ENCODE measurements around the gene TMEM33.

TMEM33 gene, protein sequence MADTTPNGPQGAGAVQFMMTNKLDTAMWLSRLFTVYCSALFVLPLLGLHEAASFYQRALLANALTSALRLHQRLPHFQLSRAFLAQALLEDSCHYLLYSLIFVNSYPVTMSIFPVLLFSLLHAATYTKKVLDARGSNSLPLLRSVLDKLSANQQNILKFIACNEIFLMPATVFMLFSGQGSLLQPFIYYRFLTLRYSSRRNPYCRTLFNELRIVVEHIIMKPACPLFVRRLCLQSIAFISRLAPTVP

DNA sequence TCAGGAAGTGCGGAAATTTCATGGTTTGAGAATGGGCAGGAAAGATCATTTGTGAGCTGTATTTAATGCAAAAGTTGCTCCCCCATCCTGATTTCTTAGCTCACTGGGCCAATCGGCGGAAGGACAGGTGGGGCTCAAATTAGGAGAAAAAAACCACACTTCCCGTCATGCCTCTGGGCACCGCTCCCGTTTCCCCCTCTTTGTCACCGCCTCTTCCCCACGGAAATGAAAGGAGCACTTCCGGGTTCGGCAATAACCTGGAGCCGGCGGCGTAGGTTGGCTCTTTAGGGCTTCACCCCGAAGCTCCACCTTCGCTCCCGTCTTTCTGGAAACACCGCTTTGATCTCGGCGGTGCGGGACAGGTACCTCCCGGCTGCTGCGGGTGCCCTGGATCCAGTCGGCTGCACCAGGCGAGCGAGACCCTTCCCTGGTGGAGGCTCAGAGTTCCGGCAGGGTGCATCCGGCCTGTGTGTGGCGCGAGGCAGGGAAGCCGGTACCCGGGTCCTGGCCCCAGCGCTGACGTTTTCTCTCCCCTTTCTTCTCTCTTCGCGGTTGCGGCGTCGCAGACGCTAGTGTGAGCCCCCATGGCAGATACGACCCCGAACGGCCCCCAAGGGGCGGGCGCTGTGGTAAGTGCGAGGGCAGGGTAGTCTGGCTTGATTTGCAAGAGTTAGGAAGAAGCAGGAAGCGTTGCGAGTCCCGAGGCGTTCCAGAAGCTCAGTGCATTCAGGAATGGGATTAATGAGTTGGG, at the start of gene TMEM33:
TMEM33 (plus strand) TSS at position 529 of the 751 bp plus-strand sequence; CDS start at position 585, 56 bp downstream.
- Histone ChIP-seq H3K27me3 (ENCODE audit: insufficient read depth, insufficient read length) (no peaks in the 10 kb centered on the region), H3K9ac (ENCODE audit: insufficient read length, low read depth) (peak within 1 kb of the TSS; percentile 95), H3K4me3 (ENCODE audit: insufficient read length, low read depth) (peak within 1 kb of the TSS; percentile 92), H3K9me3 (ENCODE audit: insufficient read depth, low read length) (no peaks in the 10 kb centered on the region), H3K4me1 (ENCODE audit: insufficient read depth, insufficient read length) (no peaks in the 10 kb centered on the region), H3K36me3 (ENCODE audit: insufficient read depth, insufficient read length, low read length) (peaks cover 27% of the 10 kb centered on the region)
- no peak for TF ChIP-seq YY1 (IDR thresholded peaks at IDR 0.05; ENCODE audit: insufficient read depth, insufficient read length)
- TF ChIP-seq SUZ12 (IDR thresholded peaks at IDR 0.05; ENCODE audit: extremely low read depth, insufficient read depth, insufficient read length), result no peak
- no peak for TF ChIP-seq ZNF274 (IDR thresholded peaks at IDR 0.05; ENCODE audit: low read depth, low read length)
- DNase-seq (ENCODE audit: low read depth, low spot score), result peak; percentile 70

DNA sequence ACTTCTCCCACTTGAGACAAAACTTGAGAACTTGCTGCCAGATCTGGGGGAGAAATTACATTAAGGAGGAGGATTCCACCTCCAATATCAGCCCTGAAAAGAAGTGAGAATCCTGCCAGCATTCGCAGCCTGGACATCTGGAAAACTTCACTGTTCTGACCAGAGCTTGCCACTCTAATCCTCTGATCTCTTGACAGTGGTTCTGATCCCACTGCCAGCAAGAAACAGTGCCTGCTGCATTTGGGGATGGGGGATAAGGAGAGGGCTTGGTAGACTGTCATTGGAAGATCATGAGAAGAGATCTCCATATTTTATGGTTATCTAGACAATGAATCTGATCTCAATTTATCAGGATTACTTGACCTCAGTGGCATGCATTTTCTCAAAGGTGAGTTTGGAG, 49.8 kb upstream of the TMEM33 start:
- Histone ChIP-seq H3K4me3 (ENCODE audit: insufficient read length, low read depth) (no peak overlapping the region), H3K27me3 (ENCODE audit: insufficient read depth, insufficient read length) (peaks cover 45% of the 10 kb centered on the region), H3K4me1 (ENCODE audit: insufficient read depth, insufficient read length) (peaks cover 1% of the 10 kb centered on the region), H3K9ac (ENCODE audit: insufficient read length, low read depth) (no peak overlapping the region), H3K9me3 (ENCODE audit: insufficient read depth, low read length) (no peaks in the 10 kb centered on the region), H3K36me3 (ENCODE audit: insufficient read depth, insufficient read length, low read length) (no peaks in the 10 kb centered on the region)
- DNase-seq (ENCODE audit: low read depth, low spot score), result no peak
- TF ChIP-seq SUZ12 (IDR thresholded peaks at IDR 0.05; ENCODE audit: extremely low read depth, insufficient read depth, insufficient read length) (no peak), ZNF274 (IDR thresholded peaks at IDR 0.05; ENCODE audit: low read depth, low read length) (no peak), YY1 (IDR thresholded peaks at IDR 0.05; ENCODE audit: insufficient read depth, insufficient read length) (no peak)

DNA sequence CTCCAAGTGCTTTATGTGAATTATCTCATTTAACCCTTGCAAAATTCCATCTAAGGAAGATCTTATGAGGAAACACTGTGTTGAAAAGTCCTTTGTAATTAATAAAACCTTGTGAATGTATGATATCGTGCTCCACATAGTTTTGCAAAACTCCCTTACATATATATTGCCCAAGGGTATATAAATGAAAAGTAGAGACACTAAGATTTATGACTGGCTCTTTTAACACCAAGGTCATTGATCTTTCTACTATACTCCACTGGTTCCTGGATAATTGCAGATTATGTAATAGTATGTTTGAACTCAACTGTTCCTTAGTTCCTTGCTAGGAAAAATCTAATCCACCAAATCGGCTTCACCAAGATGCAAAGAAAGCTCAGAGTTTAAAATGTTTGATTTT, 48.0 kb upstream of the TMEM33 start:
- no peak for DNase-seq (ENCODE audit: low read depth, low spot score)
- no peaks in the 10 kb centered on the region for H3K4me1 ChIP-seq (ENCODE audit: insufficient read depth, insufficient read length)
- H3K36me3 ChIP-seq (ENCODE audit: insufficient read depth, insufficient read length, low read length), result no peaks in the 10 kb centered on the region
- no peak overlapping the region for H3K4me3 ChIP-seq (ENCODE audit: insufficient read length, low read depth)
- TF ChIP-seq YY1 (IDR thresholded peaks at IDR 0.05; ENCODE audit: insufficient read depth, insufficient read length) (no peak), SUZ12 (IDR thresholded peaks at IDR 0.05; ENCODE audit: extremely low read depth, insufficient read depth, insufficient read length) (no peak)
- no peaks in the 10 kb centered on the region for H3K9me3 ChIP-seq (ENCODE audit: insufficient read depth, low read length)
- H3K9ac ChIP-seq (ENCODE audit: insufficient read length, low read depth), result no peak overlapping the region
- peaks cover 27% of the 10 kb centered on the region for H3K27me3 ChIP-seq (ENCODE audit: insufficient read depth, insufficient read length)

DNA sequence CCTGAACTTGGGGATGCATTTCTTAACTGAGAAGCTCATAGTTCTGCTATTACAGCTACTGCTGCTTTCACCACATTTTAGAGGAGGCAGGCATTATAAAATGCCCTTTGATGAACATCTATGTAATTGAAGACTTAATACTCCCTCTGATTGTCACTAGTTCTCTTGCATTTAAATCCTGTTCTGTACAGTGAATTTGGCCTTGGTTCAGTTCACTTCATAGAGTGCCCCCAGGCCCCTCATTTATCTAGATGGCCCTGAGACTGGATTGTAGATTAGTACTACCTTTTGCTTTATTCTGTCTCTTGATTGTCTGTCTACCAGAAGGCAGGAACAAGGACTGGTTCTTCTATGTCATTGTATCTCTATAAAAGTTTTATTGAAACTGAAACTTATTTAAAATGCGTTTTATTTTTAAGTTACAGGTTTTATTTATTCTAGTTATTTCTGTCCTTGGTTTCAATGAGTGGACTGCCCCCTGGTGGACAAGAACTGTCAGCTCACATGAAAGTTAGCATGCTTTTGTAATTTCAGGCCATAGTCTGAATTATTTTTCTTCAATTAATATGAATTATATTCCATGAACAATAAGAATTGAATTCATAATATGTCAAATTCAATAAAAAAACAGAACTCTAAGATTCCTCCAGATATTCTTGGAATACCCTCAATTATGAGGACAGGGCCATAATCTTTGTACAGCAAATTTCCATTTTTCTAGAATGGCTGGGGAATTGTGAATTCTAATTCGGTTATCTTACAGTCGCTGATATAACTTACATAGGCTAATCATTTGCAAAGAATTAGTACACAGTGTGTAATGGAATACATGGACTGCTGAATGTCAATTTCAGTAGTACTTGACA, 47.2 kb upstream of the TMEM33 start:
- Histone ChIP-seq H3K9ac (ENCODE audit: insufficient read length, low read depth) (no peak overlapping the region), H3K4me1 (ENCODE audit: insufficient read depth, insufficient read length) (no peaks in the 10 kb centered on the region), H3K9me3 (ENCODE audit: insufficient read depth, low read length) (no peaks in the 10 kb centered on the region), H3K4me3 (ENCODE audit: insufficient read length, low read depth) (no peak overlapping the region), H3K36me3 (ENCODE audit: insufficient read depth, insufficient read length, low read length) (no peaks in the 10 kb centered on the region), H3K27me3 (ENCODE audit: insufficient read depth, insufficient read length) (peaks cover 20% of the 10 kb centered on the region)
- TF ChIP-seq ZNF274 (IDR thresholded peaks at IDR 0.05; ENCODE audit: low read depth, low read length), result no peak
- TF ChIP-seq YY1 (IDR thresholded peaks at IDR 0.05; ENCODE audit: insufficient read depth, insufficient read length), result no peak
- TF ChIP-seq SUZ12 (IDR thresholded peaks at IDR 0.05; ENCODE audit: extremely low read depth, insufficient read depth, insufficient read length), result no peak
- no peak for DNase-seq (ENCODE audit: low read depth, low spot score)

DNA sequence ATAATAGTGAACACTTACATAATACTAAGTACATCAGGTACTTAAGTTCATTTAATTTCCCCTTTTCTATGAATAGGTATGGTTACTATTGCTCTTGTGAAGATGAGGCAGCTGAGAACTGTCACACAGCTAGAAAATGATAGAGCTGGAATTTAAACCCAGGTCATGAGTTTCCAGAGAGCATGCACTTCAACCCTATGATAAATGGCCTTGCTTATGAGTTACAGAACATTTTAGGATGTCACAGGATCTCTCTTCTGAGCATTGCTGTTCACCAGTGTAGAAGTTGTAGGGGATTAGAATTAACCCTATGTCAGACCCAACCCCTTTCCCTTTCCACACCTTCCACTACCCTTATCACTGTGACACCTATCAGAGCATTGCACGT, 46.5 kb upstream of the TMEM33 start:
- TF ChIP-seq YY1 (IDR thresholded peaks at IDR 0.05; ENCODE audit: insufficient read depth, insufficient read length) (no peak), SUZ12 (IDR thresholded peaks at IDR 0.05; ENCODE audit: extremely low read depth, insufficient read depth, insufficient read length) (no peak)
- DNase-seq (ENCODE audit: low read depth, low spot score), result no peak
- Histone ChIP-seq H3K9ac (ENCODE audit: insufficient read length, low read depth) (no peak overlapping the region), H3K36me3 (ENCODE audit: insufficient read depth, insufficient read length, low read length) (no peaks in the 10 kb centered on the region), H3K9me3 (ENCODE audit: insufficient read depth, low read length) (no peaks in the 10 kb centered on the region), H3K27me3 (ENCODE audit: insufficient read depth, insufficient read length) (peaks cover 13% of the 10 kb centered on the region), H3K4me3 (ENCODE audit: insufficient read length, low read depth) (no peak overlapping the region), H3K4me1 (ENCODE audit: insufficient read depth, insufficient read length) (no peaks in the 10 kb centered on the region)

DNA sequence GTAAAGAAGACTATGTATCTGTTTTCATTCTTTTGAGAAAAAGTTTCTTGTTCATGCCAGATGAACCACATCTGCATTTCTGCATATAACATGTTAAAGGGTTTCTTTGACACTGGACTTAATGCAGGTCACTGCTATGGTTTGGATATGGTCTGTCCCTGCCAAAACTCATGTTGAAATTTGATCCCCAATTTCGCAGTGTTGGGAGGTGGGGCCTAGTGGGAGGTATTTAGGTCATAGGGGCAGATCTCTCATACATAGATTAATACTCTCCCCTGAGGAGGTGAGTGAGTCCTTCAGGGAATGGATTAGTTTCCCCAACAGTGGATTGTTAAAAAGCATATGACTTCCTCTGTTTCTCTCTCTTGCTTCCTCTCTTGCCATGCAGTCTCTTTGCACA, 45.9 kb upstream of the TMEM33 start:
- no peaks in the 10 kb centered on the region for H3K9me3 ChIP-seq (ENCODE audit: insufficient read depth, low read length)
- no peaks in the 10 kb centered on the region for H3K36me3 ChIP-seq (ENCODE audit: insufficient read depth, insufficient read length, low read length)
- DNase-seq (ENCODE audit: low read depth, low spot score), result no peak
- H3K4me1 ChIP-seq (ENCODE audit: insufficient read depth, insufficient read length), result no peaks in the 10 kb centered on the region
- H3K9ac ChIP-seq (ENCODE audit: insufficient read length, low read depth), result no peak overlapping the region
- H3K4me3 ChIP-seq (ENCODE audit: insufficient read length, low read depth), result no peak overlapping the region
- H3K27me3 ChIP-seq (ENCODE audit: insufficient read depth, insufficient read length), result peaks cover 7% of the 10 kb centered on the region
- TF ChIP-seq ZNF274 (IDR thresholded peaks at IDR 0.05; ENCODE audit: low read depth, low read length) (no peak), YY1 (IDR thresholded peaks at IDR 0.05; ENCODE audit: insufficient read depth, insufficient read length) (no peak), SUZ12 (IDR thresholded peaks at IDR 0.05; ENCODE audit: extremely low read depth, insufficient read depth, insufficient read length) (no peak)

DNA sequence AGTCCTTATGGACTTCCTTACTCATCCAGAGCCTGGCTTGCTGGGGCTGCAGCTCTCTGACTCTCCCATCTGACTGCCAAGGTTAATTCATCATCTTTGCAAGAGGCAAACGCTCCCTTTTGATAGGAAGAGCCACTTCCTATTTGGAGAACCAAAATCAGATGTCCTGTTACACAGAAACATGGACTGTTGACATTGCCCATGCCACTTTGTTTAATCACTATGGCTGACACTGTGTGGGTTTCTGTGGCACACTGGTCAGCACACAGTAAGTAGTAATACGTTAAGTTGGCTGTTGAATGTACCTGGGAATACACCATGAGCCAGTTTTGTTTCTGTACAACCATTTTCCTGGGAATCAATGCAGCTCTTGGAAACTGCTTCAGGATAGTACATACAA, 45.1 kb upstream of the TMEM33 start:
- no peak for DNase-seq (ENCODE audit: low read depth, low spot score)
- no peaks in the 10 kb centered on the region for H3K36me3 ChIP-seq (ENCODE audit: insufficient read depth, insufficient read length, low read length)
- H3K27me3 ChIP-seq (ENCODE audit: insufficient read depth, insufficient read length), result peaks cover 6% of the 10 kb centered on the region
- no peak overlapping the region for H3K9ac ChIP-seq (ENCODE audit: insufficient read length, low read depth)
- no peaks in the 10 kb centered on the region for H3K9me3 ChIP-seq (ENCODE audit: insufficient read depth, low read length)
- H3K4me3 ChIP-seq (ENCODE audit: insufficient read length, low read depth), result no peak overlapping the region
- TF ChIP-seq ZNF274 (IDR thresholded peaks at IDR 0.05; ENCODE audit: low read depth, low read length) (no peak), SUZ12 (IDR thresholded peaks at IDR 0.05; ENCODE audit: extremely low read depth, insufficient read depth, insufficient read length) (no peak), YY1 (IDR thresholded peaks at IDR 0.05; ENCODE audit: insufficient read depth, insufficient read length) (no peak)
- no peaks in the 10 kb centered on the region for H3K4me1 ChIP-seq (ENCODE audit: insufficient read depth, insufficient read length)

Data from NT2/D1 (cell line).